ENCODE results near the gene DZIP1.
"Not testable (repeated sequence)": the region's sequence is repeated elsewhere in the genome, so short reads cannot be mapped to it uniquely, and the experiment has no call there.

DZIP1 gene

GRCh38 chr13:95644601-95645052 is at the start of gene DZIP1:
TSS of gene DZIP1 (minus strand) at chr13:95644706. CDS start at chr13:95642029, 2,677 bp downstream.
- no peak for DNase-seq (ENCODE audit: low read depth in 3 of 3)

- not testable (repeated sequence) for DNase-seq (ENCODE audit: low read depth in 3 of 3)
Observed at GRCh38 chr13:95690986-95691385, 46.5 kb upstream of the DZIP1 start.

- DNase-seq (ENCODE audit: low read depth in 3 of 3) = no peak
Observed at GRCh38 chr13:95689582-95689926, 45.0 kb upstream of the DZIP1 start.

GRCh38 chr13:95684960-95685359 is 40.5 kb upstream of the DZIP1 start:
- DNase-seq (ENCODE audit: low read depth in 3 of 3) = not testable (repeated sequence)

GRCh38 chr13:95684418-95684817 is 39.9 kb upstream of the DZIP1 start:
- no peak for DNase-seq (ENCODE audit: low read depth in 3 of 3)

- no peak for DNase-seq (ENCODE audit: low read depth in 3 of 3)
Observed at GRCh38 chr13:95679722-95680121, 35.2 kb upstream of the DZIP1 start.

GRCh38 chr13:95678967-95679366 is 34.5 kb upstream of the DZIP1 start:
- no peak for DNase-seq (ENCODE audit: low read depth in 3 of 3)

- no peak for DNase-seq (ENCODE audit: low read depth in 3 of 3)
Observed at GRCh38 chr13:95677564-95678266, 33.2 kb upstream of the DZIP1 start.

- peak; percentile 94 to 96 (median 96) for DNase-seq (ENCODE audit: low read depth in 3 of 3)
Observed at GRCh38 chr13:95676762-95677563, 32.5 kb upstream of the DZIP1 start, which contains the start of gene DNAJC3. TSS of gene DNAJC3 (plus strand) at chr13:95677139. CDS start at chr13:95677256, 117 bp downstream.

- peak in 2 of 3 experiments; percentile 2 to 3 for DNase-seq (ENCODE audit: low read depth in 3 of 3)
Observed at GRCh38 chr13:95676105-95676761, 31.7 kb upstream of the DZIP1 start.

GRCh38 chr13:95671597-95671996 is 27.1 kb upstream of the DZIP1 start:
- DNase-seq (ENCODE audit: low read depth in 3 of 3) = no peak

- not testable (repeated sequence) for DNase-seq (ENCODE audit: low read depth in 3 of 3)
Observed at GRCh38 chr13:95667235-95667634, 22.7 kb upstream of the DZIP1 start.

- no peak for DNase-seq (ENCODE audit: low read depth in 3 of 3)
Observed at GRCh38 chr13:95660981-95661581, 16.6 kb upstream of the DZIP1 start.

GRCh38 chr13:95659500-95659899 is 15.0 kb upstream of the DZIP1 start:
- DNase-seq (ENCODE audit: low read depth in 3 of 3) = no peak

GRCh38 chr13:95656386-95657015 is 12.0 kb upstream of the DZIP1 start:
- no peak for DNase-seq (ENCODE audit: low read depth in 3 of 3)

- DNase-seq (ENCODE audit: low read depth in 3 of 3) = no peak
Observed at GRCh38 chr13:95652821-95653220, 8.3 kb upstream of the DZIP1 start.

GRCh38 chr13:95652244-95652764 is 7.8 kb upstream of the DZIP1 start:
- DNase-seq (ENCODE audit: low read depth in 3 of 3) = no peak

- DNase-seq (ENCODE audit: low read depth in 3 of 3) = no peak
Observed at GRCh38 chr13:95650696-95651095, 6.2 kb upstream of the DZIP1 start.

GRCh38 chr13:95647321-95647720 is 2.8 kb upstream of the DZIP1 start:
- no peak for DNase-seq (ENCODE audit: low read depth in 3 of 3)

- no peak for DNase-seq (ENCODE audit: low read depth in 3 of 3)
Observed at GRCh38 chr13:95643936-95644598, 439 bp downstream of the DZIP1 start.

GRCh38 chr13:95643571-95643935 is 953 bp downstream of the DZIP1 start:
- no peak for DNase-seq (ENCODE audit: low read depth in 3 of 3)
